Immature natural killer cell (primary cell): ENCODE data around the gene SLC29A3. TPM values are rescaled to one million over a fixed set of nuclear protein-coding genes. Genes with fewer than 3 reads are reported as not detected.
"Not testable (repeated sequence)": the region's sequence is repeated elsewhere in the genome, so short reads cannot be mapped to it uniquely, and the experiment has no call there.

Experiments used
- DNase-seq, 3 donors: peaks; one replicate each; pipeline ENCODE4 v3.0.0; 2022; ENCODE audit warnings: mixed read lengths in 1 of 3
- H3K27ac Mint-ChIP-seq, 6 donors: one replicate each; pipeline ENCODE4 v1.8.0; 2020; ENCODE audit warnings: mixed read lengths in 6 of 6, mild to moderate bottlenecking in 5 of 6, inconsistent platforms in 4 of 6, moderate library complexity in 3 of 6
- H3K27me3 Mint-ChIP-seq, 3 donors: one replicate each; pipeline ENCODE4 v1.8.0; 2020 to 2021; ENCODE audit warnings: low read depth in 3 of 3, mild to moderate bottlenecking in 3 of 3, mixed read lengths in 3 of 3, moderate library complexity in 3 of 3, inconsistent platforms in 1 of 3
- H3K36me3 Mint-ChIP-seq, 3 donors: one replicate each; pipeline ENCODE4 v1.8.0; 2020; ENCODE audit warnings: mixed read lengths in 3 of 3, inconsistent platforms in 2 of 3, mild to moderate bottlenecking in 2 of 3
- H3K4me1 Mint-ChIP-seq, 2 donors: one replicate each; pipeline ENCODE4 v1.8.0; 2020; ENCODE audit warnings: inconsistent platforms in 2 of 2, mild to moderate bottlenecking in 2 of 2, mixed read lengths in 2 of 2, moderate library complexity in 1 of 2
- H3K4me3 Mint-ChIP-seq, 5 donors: one replicate each; pipeline ENCODE4 v1.8.0; 2020; ENCODE audit warnings: mild to moderate bottlenecking in 5 of 5, mixed read lengths in 5 of 5, inconsistent platforms in 3 of 5, moderate library complexity in 3 of 5
- H3K9me3 Mint-ChIP-seq, 6 donors: one replicate each; pipeline ENCODE4 v1.8.0; 2020; ENCODE audit warnings: mild to moderate bottlenecking in 6 of 6, mixed read lengths in 6 of 6, inconsistent platforms in 4 of 6, moderate library complexity in 3 of 6
- polyA plus RNA-seq, 3 donors: library from polyadenylated mRNA; unstranded; fragments of 300-500 nt; fragmentation: Illumina TruSeq; gene quantifications; one replicate each; pipeline ENCODE4 v1.2.3, GENCODE V29; 2021

SLC29A3 gene
- polyA plus RNA-seq, 3 donors from 2014 or later = 7.9 to 12.8 (median 11.7) TPM

- no peak overlapping the region for H3K27ac Mint-ChIP-seq
- H3K36me3 Mint-ChIP-seq = no peaks in the 10 kb centered on the region
- peaks cover 0 to 2% (median 2%) of the 10 kb centered on the region in 3 donors for H3K27me3 Mint-ChIP-seq
- H3K4me3 Mint-ChIP-seq = no peak overlapping the region
- no peaks in the 10 kb centered on the region for H3K9me3 Mint-ChIP-seq
- DNase-seq = no peak
- H3K4me1 Mint-ChIP-seq = no peaks in the 10 kb centered on the region
Observed at GRCh38 chr10:71289421-71290130, 29.5 kb upstream of the SLC29A3 start.

GRCh38 chr10:71290331-71290730 lies 28.7 kb upstream of the SLC29A3 start:
- H3K27me3 Mint-ChIP-seq = peaks cover 2% of the 10 kb centered on the region in 3 donors
- no peaks in the 10 kb centered on the region for H3K4me1 Mint-ChIP-seq
- H3K27ac Mint-ChIP-seq = no peak overlapping the region

GRCh38 chr10:71290806-71291527 lies 28.1 kb upstream of the SLC29A3 start:
- H3K4me3 Mint-ChIP-seq = no peak overlapping the region
- H3K36me3 Mint-ChIP-seq = no peaks in the 10 kb centered on the region
- peaks cover 0 to 3% (median 2%) of the 10 kb centered on the region in 3 donors for H3K27me3 Mint-ChIP-seq
- no peaks in the 10 kb centered on the region for H3K4me1 Mint-ChIP-seq
- no peak overlapping the region for H3K27ac Mint-ChIP-seq
- no peak for DNase-seq
- no peaks in the 10 kb centered on the region for H3K9me3 Mint-ChIP-seq

More at GRCh38 chr10:71290331-71290730, 28.7 kb upstream of the SLC29A3 start:
- no peaks in the 10 kb centered on the region for H3K9me3 Mint-ChIP-seq
- H3K4me3 Mint-ChIP-seq = no peak overlapping the region
- H3K36me3 Mint-ChIP-seq = no peaks in the 10 kb centered on the region
- DNase-seq = no peak

- H3K9me3 Mint-ChIP-seq = no peaks in the 10 kb centered on the region
- H3K4me3 Mint-ChIP-seq = no peak overlapping the region
- H3K27me3 Mint-ChIP-seq = peaks cover 0 to 4% (median 2%) of the 10 kb centered on the region in 3 donors
- DNase-seq = no peak
- no peaks in the 10 kb centered on the region for H3K36me3 Mint-ChIP-seq
- H3K27ac Mint-ChIP-seq = no peak overlapping the region
- H3K4me1 Mint-ChIP-seq = no peaks in the 10 kb centered on the region
Observed at GRCh38 chr10:71291528-71291900, 27.5 kb upstream of the SLC29A3 start.

GRCh38 chr10:71292624-71293445 lies 26.2 kb upstream of the SLC29A3 start:
- no peak overlapping the region for H3K4me3 Mint-ChIP-seq
- peaks cover 0 to 5% (median 2%) of the 10 kb centered on the region in 3 donors for H3K27me3 Mint-ChIP-seq
- no peak overlapping the region for H3K27ac Mint-ChIP-seq
- H3K9me3 Mint-ChIP-seq = no peaks in the 10 kb centered on the region
- no peak for DNase-seq
- no peaks in the 10 kb centered on the region for H3K36me3 Mint-ChIP-seq
- H3K4me1 Mint-ChIP-seq = no peaks in the 10 kb centered on the region

GRCh38 chr10:71293446-71294084 lies 25.5 kb upstream of the SLC29A3 start:
- no peak for DNase-seq
- no peak overlapping the region for H3K4me3 Mint-ChIP-seq
- no peaks in the 10 kb centered on the region for H3K4me1 Mint-ChIP-seq
- H3K27ac Mint-ChIP-seq = no peak overlapping the region
- no peaks in the 10 kb centered on the region for H3K9me3 Mint-ChIP-seq
- peaks cover 2 to 5% (median 3%) of the 10 kb centered on the region in 3 donors for H3K27me3 Mint-ChIP-seq
- no peaks in the 10 kb centered on the region for H3K36me3 Mint-ChIP-seq

- H3K9me3 Mint-ChIP-seq = no peaks in the 10 kb centered on the region
- H3K4me3 Mint-ChIP-seq = no peak overlapping the region
- H3K27ac Mint-ChIP-seq = no peak overlapping the region
- peaks cover 2 to 5% (median 3%) of the 10 kb centered on the region in 3 donors for H3K27me3 Mint-ChIP-seq
- H3K4me1 Mint-ChIP-seq = no peaks in the 10 kb centered on the region
- no peak for DNase-seq
- H3K36me3 Mint-ChIP-seq = no peaks in the 10 kb centered on the region
Observed at GRCh38 chr10:71294091-71294561, 24.9 kb upstream of the SLC29A3 start.

- peaks cover 3 to 5% (median 3%) of the 10 kb centered on the region in 3 donors for H3K27me3 Mint-ChIP-seq
- DNase-seq = no peak
Observed at GRCh38 chr10:71294856-71295255, 24.2 kb upstream of the SLC29A3 start.

GRCh38 chr10:71295641-71296040 lies 23.4 kb upstream of the SLC29A3 start:
- Mint-ChIP-seq H3K27ac (no peak overlapping the region), H3K4me3 (no peak overlapping the region), H3K9me3 (no peaks in the 10 kb centered on the region), H3K4me1 (no peaks in the 10 kb centered on the region), H3K27me3 (peaks cover 4 to 5% (median 5%) of the 10 kb centered on the region in 3 donors), H3K36me3 (no peaks in the 10 kb centered on the region)
- DNase-seq = no peak

More at GRCh38 chr10:71294856-71295255, 24.2 kb upstream of the SLC29A3 start:
- no peak overlapping the region for H3K4me3 Mint-ChIP-seq
- H3K9me3 Mint-ChIP-seq = no peaks in the 10 kb centered on the region
- H3K36me3 Mint-ChIP-seq = no peaks in the 10 kb centered on the region
- no peak overlapping the region for H3K27ac Mint-ChIP-seq
- no peaks in the 10 kb centered on the region for H3K4me1 Mint-ChIP-seq

GRCh38 chr10:71296086-71296485 lies 23.0 kb upstream of the SLC29A3 start:
- Mint-ChIP-seq H3K27ac (no peak overlapping the region), H3K4me3 (no peak overlapping the region), H3K4me1 (no peaks in the 10 kb centered on the region), H3K9me3 (no peaks in the 10 kb centered on the region), H3K27me3 (peaks cover 4 to 5% (median 5%) of the 10 kb centered on the region in 3 donors), H3K36me3 (no peaks in the 10 kb centered on the region)
- no peak for DNase-seq

- not testable (repeated sequence) for H3K4me3 Mint-ChIP-seq, DNase-seq, H3K27me3 Mint-ChIP-seq, H3K4me1 Mint-ChIP-seq, H3K27ac Mint-ChIP-seq, H3K9me3 Mint-ChIP-seq, H3K36me3 Mint-ChIP-seq
Observed at GRCh38 chr10:71296811-71297210, 22.2 kb upstream of the SLC29A3 start.

GRCh38 chr10:71297343-71297742 lies 21.7 kb upstream of the SLC29A3 start:
- H3K9me3 Mint-ChIP-seq = no peaks in the 10 kb centered on the region
- no peak overlapping the region for H3K27ac Mint-ChIP-seq
- H3K4me1 Mint-ChIP-seq = no peaks in the 10 kb centered on the region
- no peak overlapping the region for H3K4me3 Mint-ChIP-seq
- no peak for DNase-seq
- H3K27me3 Mint-ChIP-seq = peaks cover 4 to 5% (median 5%) of the 10 kb centered on the region in 3 donors
- no peaks in the 10 kb centered on the region for H3K36me3 Mint-ChIP-seq

- no peak for DNase-seq
- Mint-ChIP-seq H3K27me3 (peaks cover 3 to 9% (median 7%) of the 10 kb centered on the region in 3 donors), H3K36me3 (no peaks in the 10 kb centered on the region), H3K4me1 (no peaks in the 10 kb centered on the region), H3K4me3 (no peak overlapping the region), H3K27ac (no peak overlapping the region), H3K9me3 (no peaks in the 10 kb centered on the region)
Observed at GRCh38 chr10:71299071-71299785, 19.8 kb upstream of the SLC29A3 start.
